Smooth muscle cell (in vitro differentiated cells): ENCODE results near the gene P4HA2. TPM values are rescaled to one million over a fixed set of nuclear protein-coding genes. Genes with fewer than 3 reads are reported as not detected.

ENCODE experiments used
- DNase-seq: peaks from one replicate; lab custom pipeline; 2025; ENCODE audit not compliant: unreplicated experiment; lab: John Stamatoyannopoulos, UW
- H2AFZ ChIP-seq: fragments of 200-600 bp; sonication (generic); 2 replicates; pipeline ENCODE4 v1.6.0; 2016; ENCODE audit warnings: antibody characterized with exemption, low read depth, mild to moderate bottlenecking
- H3F3A ChIP-seq: fragments of 200-600 bp; sonication (generic); 2 replicates; pipeline ENCODE4 v1.6.0; 2017; ENCODE audit warnings: antibody characterized with exemption, low read depth
- H3K27ac ChIP-seq: fragments of 200-600 bp; sonication (generic); 2 replicates; pipeline ENCODE4 v1.5.1; 2016; ENCODE audit warnings: low read depth, mild to moderate bottlenecking
- H3K27me3 ChIP-seq: fragments of 200-600 bp; sonication (generic); 2 replicates; pipeline ENCODE4 v1.6.1; 2016; ENCODE audit warnings: low read depth, mild to moderate bottlenecking
- H3K36me3 ChIP-seq: fragments of 200-600 bp; sonication (generic); 2 replicates; pipeline ENCODE4 v1.5.1; 2016; ENCODE audit warnings: low read depth
- H3K4me1 ChIP-seq: fragments of 200-600 bp; sonication (generic); 2 replicates; pipeline ENCODE4 v1.5.1; 2016; ENCODE audit warnings: low read depth
- H3K4me2 ChIP-seq: fragments of 200-600 bp; sonication (generic); 2 replicates; pipeline ENCODE4 v1.6.0; 2016; ENCODE audit warnings: mild to moderate bottlenecking
- H3K4me3 ChIP-seq: fragments of 200-600 bp; sonication (generic); 2 replicates; pipeline ENCODE4 v1.5.1; 2016; ENCODE audit warnings: mild to moderate bottlenecking
- H3K79me2 ChIP-seq: fragments of 200-600 bp; sonication (generic); 2 replicates; pipeline ENCODE4 v1.6.0; 2016; ENCODE audit warnings: low read depth, mild to moderate bottlenecking
- H3K9ac ChIP-seq: fragments of 200-600 bp; sonication (generic); 2 replicates; pipeline ENCODE4 v1.6.0; 2016; ENCODE audit warnings: low read depth
- H3K9me3 ChIP-seq: fragments of 200-600 bp; sonication (generic); replicated peaks from 2 replicates; pipeline ENCODE4 v1.5.1; 2016; ENCODE audit warnings: low read depth
- H4K20me1 ChIP-seq: fragments of 200-600 bp; sonication (generic); 2 replicates; pipeline ENCODE4 v1.6.0; 2016; ENCODE audit warnings: low read depth
- WGBS: methylation state at CpG from one replicate; pipeline ENCODE4 v1.1.7; 2016; ENCODE audit warnings: low lambda C conversion rate; 5-methylcytosine and 5-hydroxymethylcytosine counted together
- polyA plus RNA-seq: library from polyadenylated mRNA; unstranded; fragments of >200 nt; fragmentation: Nextera tagmentation; extraction: Ambion mirVana; gene quantifications from 2 replicates; pipeline ENCODE4 v1.2.1, GENCODE V29; 2016
- total RNA-seq: library from RNA; depleted of rRNA; stranded (reverse); fragments of >200 nt; gene quantifications from 2 replicates; pipeline ENCODE4 v1.2.3, GENCODE V29; 2014
- TF ChIP-seq, protein P1 (sequence below): fragments of 200-600 bp; sonication (generic); IDR thresholded peaks from 2 replicates; pipeline ENCODE4 v1.5.1; 2017; ENCODE audit warnings: borderline replicate concordance, mild to moderate bottlenecking, antibody characterized with exemption; ENCODE audit not compliant: insufficient read depth, poor library complexity, severe bottlenecking

The P4HA2 gene
- total and polyA plus RNA-seq, 2 experiments from 2014 or later, result 352 to 707 TPM

DNA sequence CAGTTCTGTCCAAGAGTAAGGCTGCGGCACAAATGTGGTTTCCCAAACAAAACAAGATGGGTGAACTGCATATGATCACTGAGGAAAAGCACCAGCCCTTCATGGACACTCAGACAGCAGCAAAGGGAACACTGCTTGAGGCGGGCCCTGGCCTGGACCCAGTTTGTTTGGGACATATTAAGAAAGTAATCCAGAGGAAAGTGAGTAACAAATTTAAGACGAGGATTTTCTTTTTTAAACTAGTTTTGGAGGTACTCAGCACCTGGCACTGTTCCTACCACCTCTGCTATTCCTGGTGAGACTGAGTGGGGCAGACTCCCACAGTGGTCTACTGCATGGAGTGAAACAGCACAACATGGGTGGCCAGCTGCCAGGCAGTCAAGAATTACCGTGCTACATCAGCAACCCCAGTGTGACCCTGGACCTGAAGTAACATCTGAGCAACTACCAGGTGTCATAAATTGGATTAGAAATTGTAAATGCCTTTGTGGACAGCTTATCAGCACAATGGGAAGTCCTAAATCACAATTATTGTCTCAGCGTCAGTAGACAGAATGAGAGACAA is 28.5 kb downstream of the P4HA2 start:
- 97% methylated on average over 5 of the region's 5 CpGs for WGBS
- DNase-seq, result no peak
- H3K27ac ChIP-seq, result no peak overlapping the region
- no peak overlapping the region for H3K4me2 ChIP-seq
- no peaks in the 10 kb centered on the region for H3F3A ChIP-seq
- no peaks in the 10 kb centered on the region for H3K79me2 ChIP-seq
- no peak overlapping the region for H3K4me3 ChIP-seq
- H4K20me1 ChIP-seq, result peaks cover 89% of the 10 kb centered on the region
- no peak overlapping the region for H2AFZ ChIP-seq
- peaks cover 26% of the 10 kb centered on the region for H3K36me3 ChIP-seq
- no peaks in the 10 kb centered on the region for H3K9me3 ChIP-seq
- H3K4me1 ChIP-seq, result no peaks in the 10 kb centered on the region
- no peak overlapping the region for H3K9ac ChIP-seq
- H3K27me3 ChIP-seq, result no peaks in the 10 kb centered on the region
- TF ChIP-seq, protein P1, sequence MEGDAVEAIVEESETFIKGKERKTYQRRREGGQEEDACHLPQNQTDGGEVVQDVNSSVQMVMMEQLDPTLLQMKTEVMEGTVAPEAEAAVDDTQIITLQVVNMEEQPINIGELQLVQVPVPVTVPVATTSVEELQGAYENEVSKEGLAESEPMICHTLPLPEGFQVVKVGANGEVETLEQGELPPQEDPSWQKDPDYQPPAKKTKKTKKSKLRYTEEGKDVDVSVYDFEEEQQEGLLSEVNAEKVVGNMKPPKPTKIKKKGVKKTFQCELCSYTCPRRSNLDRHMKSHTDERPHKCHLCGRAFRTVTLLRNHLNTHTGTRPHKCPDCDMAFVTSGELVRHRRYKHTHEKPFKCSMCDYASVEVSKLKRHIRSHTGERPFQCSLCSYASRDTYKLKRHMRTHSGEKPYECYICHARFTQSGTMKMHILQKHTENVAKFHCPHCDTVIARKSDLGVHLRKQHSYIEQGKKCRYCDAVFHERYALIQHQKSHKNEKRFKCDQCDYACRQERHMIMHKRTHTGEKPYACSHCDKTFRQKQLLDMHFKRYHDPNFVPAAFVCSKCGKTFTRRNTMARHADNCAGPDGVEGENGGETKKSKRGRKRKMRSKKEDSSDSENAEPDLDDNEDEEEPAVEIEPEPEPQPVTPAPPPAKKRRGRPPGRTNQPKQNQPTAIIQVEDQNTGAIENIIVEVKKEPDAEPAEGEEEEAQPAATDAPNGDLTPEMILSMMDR, result no peak

DNA sequence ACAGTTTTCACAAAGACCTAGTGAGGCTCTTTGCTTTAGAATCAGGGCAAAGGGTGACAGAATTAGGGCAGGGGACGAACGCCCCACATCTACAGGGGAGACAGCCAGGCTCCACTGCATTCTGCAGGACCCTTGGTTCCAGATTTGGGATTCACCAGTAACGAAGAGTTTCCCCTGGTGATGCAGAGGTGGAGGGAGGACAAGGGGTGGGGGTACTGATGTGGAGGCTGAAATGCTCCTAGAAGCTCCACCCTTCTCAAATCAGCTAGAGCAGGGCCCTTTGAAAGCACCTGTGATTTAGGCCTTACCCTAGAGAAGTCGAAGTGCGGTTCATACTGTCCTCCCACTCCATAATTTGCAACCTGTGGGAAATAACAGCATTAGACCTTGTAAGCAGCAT is 29.1 kb downstream of the P4HA2 start:
- Histone ChIP-seq H3K9ac (no peak overlapping the region), H3K27ac (no peak overlapping the region), H3K36me3 (peaks cover 33% of the 10 kb centered on the region), H3K9me3 (no peaks in the 10 kb centered on the region), H3K27me3 (no peaks in the 10 kb centered on the region), H4K20me1 (peaks cover 87% of the 10 kb centered on the region), H3F3A (peaks cover 1% of the 10 kb centered on the region), H3K4me3 (no peak overlapping the region), H3K79me2 (no peaks in the 10 kb centered on the region), H3K4me1 (no peaks in the 10 kb centered on the region), H2AFZ (no peak overlapping the region), H3K4me2 (no peak overlapping the region)
- TF ChIP-seq, protein P1, result no peak
- 99% methylated on average over 5 of the region's 5 CpGs for WGBS
- no peak for DNase-seq

DNA sequence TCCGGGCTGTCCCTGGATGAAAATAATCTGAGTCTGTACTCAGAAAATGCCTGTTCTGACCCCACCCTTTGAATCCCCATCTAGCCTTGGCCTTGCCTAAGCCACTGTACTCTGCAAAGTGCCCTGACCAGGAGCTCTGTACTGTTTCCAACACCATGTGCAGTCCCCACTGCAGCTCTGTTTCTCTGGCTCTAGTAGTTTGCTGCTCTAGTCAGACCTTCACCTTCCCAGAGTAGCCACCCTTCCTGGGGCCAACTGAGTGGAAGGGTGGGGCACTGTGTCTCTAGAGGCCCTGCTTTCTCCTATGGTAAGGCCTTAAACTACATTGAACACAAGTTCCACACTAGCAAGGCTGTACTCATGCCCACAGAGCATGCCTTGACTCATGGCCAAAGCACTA is 31.9 kb downstream of the P4HA2 start:
- H3K27me3 ChIP-seq, result no peaks in the 10 kb centered on the region
- no peaks in the 10 kb centered on the region for H3K9me3 ChIP-seq
- TF ChIP-seq, protein P1, result no peak
- H3K4me2 ChIP-seq, result no peak overlapping the region
- H2AFZ ChIP-seq, result no peak overlapping the region
- no peaks in the 10 kb centered on the region for H3K4me1 ChIP-seq
- peaks cover 77% of the 10 kb centered on the region for H4K20me1 ChIP-seq
- no peak overlapping the region for H3K4me3 ChIP-seq
- peaks cover 36% of the 10 kb centered on the region for H3K36me3 ChIP-seq
- H3F3A ChIP-seq, result peaks cover 15% of the 10 kb centered on the region
- no peak overlapping the region for H3K9ac ChIP-seq
- 90% methylated on average over 1 of the region's 1 CpG for WGBS
- H3K27ac ChIP-seq, result no peak overlapping the region
- no peaks in the 10 kb centered on the region for H3K79me2 ChIP-seq
- no peak for DNase-seq

DNA sequence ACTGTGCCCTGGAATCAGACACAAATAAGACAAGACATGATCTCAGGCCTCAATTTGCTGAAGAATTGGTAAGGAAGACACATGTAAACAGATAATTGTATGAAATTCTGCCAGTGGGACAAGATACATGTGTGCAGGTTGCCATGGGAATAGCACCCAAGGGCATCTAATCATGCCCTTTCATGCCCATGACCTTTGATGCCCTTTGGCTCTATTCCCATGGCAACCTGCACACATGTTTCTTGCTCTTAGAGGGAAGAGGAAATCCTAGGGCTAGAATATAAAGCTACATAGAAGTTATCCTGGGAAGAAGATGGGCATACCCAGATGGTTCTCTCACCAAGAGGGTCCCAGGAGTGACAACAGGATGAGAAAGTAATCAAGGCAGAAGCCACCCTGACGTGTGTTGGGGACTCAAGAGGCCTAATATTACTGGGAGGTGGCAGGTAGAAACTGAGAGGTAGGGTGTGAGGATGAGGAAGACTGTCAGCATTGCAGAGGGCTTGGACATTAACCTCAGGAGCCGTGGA is 34.4 kb downstream of the P4HA2 start:
- Histone ChIP-seq H2AFZ (no peak overlapping the region), H3K79me2 (no peaks in the 10 kb centered on the region), H3K36me3 (peaks cover 24% of the 10 kb centered on the region), H3K27me3 (no peaks in the 10 kb centered on the region), H3K4me1 (no peaks in the 10 kb centered on the region), H3K9me3 (no peaks in the 10 kb centered on the region), H3K4me3 (no peak overlapping the region), H3K27ac (no peak overlapping the region), H4K20me1 (peaks cover 77% of the 10 kb centered on the region), H3F3A (peaks cover 18% of the 10 kb centered on the region), H3K9ac (no peak overlapping the region), H3K4me2 (no peak overlapping the region)
- no peak for DNase-seq
- WGBS, result 86% methylated on average over 2 of the region's 2 CpGs
- TF ChIP-seq, protein P1, result no peak
